Activated CD4-positive, CD25-positive, alpha-beta regulatory T cell treated with anti-CD3 and anti-CD28 coated beads, Interleukin-2, amount 50 U/mL, for 72 hours (primary cell): Measurements from ENCODE around the gene HIRIP3.
"Not testable (repeated sequence)": the region's sequence is repeated elsewhere in the genome, so short reads cannot be mapped to it uniquely, and the experiment has no call there.

Experiments used
- DNase-seq: peaks from one replicate; pipeline ENCODE4 v3.0.0; 2021

HIRIP3 gene

GRCh38 chr16:29995324-29995910, at the start of gene HIRIP3:
Gene HIRIP3, minus strand, starts transcription at chr16:29995617. Its CDS starts 12 bp downstream, at chr16:29995605.
- DNase-seq = peak; percentile 88

GRCh38 chr16:30041841-30042240, 46.4 kb upstream of the HIRIP3 start:
- no peak for DNase-seq

- not testable (repeated sequence) for DNase-seq
Measured at GRCh38 chr16:30040690-30041089, 45.3 kb upstream of the HIRIP3 start.

GRCh38 chr16:30040221-30040620, 44.8 kb upstream of the HIRIP3 start:
- DNase-seq = no peak

GRCh38 chr16:30033270-30033669, 37.9 kb upstream of the HIRIP3 start:
- no peak for DNase-seq

- DNase-seq = peak; percentile 62
Measured at GRCh38 chr16:30032083-30032819, 36.8 kb upstream of the HIRIP3 start.

GRCh38 chr16:30031477-30031918, 36.1 kb upstream of the HIRIP3 start:
- no peak for DNase-seq

- DNase-seq = no peak
Measured at GRCh38 chr16:30030841-30031413, 35.5 kb upstream of the HIRIP3 start, which contains the start of gene TLCD3B. Gene TLCD3B, minus strand, starts transcription at chr16:30031271. Its CDS starts 744 bp downstream, at chr16:30030527.

- DNase-seq = no peak
Measured at GRCh38 chr16:30030011-30030685, 34.7 kb upstream of the HIRIP3 start.

- no peak for DNase-seq
Measured at GRCh38 chr16:30028438-30029076, 33.1 kb upstream of the HIRIP3 start.

GRCh38 chr16:30027588-30028437, 32.4 kb upstream of the HIRIP3 start:
- no peak for DNase-seq

- DNase-seq = no peak
Measured at GRCh38 chr16:30026449-30026848, 31.0 kb upstream of the HIRIP3 start.

GRCh38 chr16:30025574-30025973, 30.2 kb upstream of the HIRIP3 start:
- DNase-seq = no peak

GRCh38 chr16:30025156-30025555, 29.7 kb upstream of the HIRIP3 start:
- DNase-seq = no peak

- no peak for DNase-seq
Measured at GRCh38 chr16:30024451-30024850, 29.0 kb upstream of the HIRIP3 start.

GRCh38 chr16:30023586-30023985, 28.2 kb upstream of the HIRIP3 start:
- no peak for DNase-seq

GRCh38 chr16:30022887-30023286, 27.5 kb upstream of the HIRIP3 start, which contains the start of gene C16orf92:
Gene C16orf92, plus strand, starts transcription at chr16:30023198. Its CDS starts 143 bp downstream, at chr16:30023341.
- DNase-seq = no peak

GRCh38 chr16:30018731-30019158, 23.3 kb upstream of the HIRIP3 start:
- DNase-seq = no peak

- DNase-seq = not testable (repeated sequence)
Measured at GRCh38 chr16:30017937-30018336, 22.5 kb upstream of the HIRIP3 start.

GRCh38 chr16:30017277-30017656, 21.9 kb upstream of the HIRIP3 start:
- no peak for DNase-seq

GRCh38 chr16:30016555-30017276, 21.3 kb upstream of the HIRIP3 start:
- no peak for DNase-seq
